G401.6 (cell line): ENCODE measurements around the gene ZNF326.

ENCODE experiments used
- FAIRE-seq: peaks from 2 replicates; lab custom pipeline; 2012; peaks lifted over from hg19 to GRCh38; lab: Jason Lieb, UNC

The ZNF326 gene

GRCh38 chr1:89994805-89995597 is at the start of gene ZNF326:
Gene ZNF326, plus strand, starts transcription at chr1:89995110. Its CDS starts 148 bp downstream, at chr1:89995258.
- FAIRE-seq, result peak; percentile 98

GRCh38 chr1:89945852-89946476 is 48.9 kb upstream of the ZNF326 start:
- FAIRE-seq, result peak; percentile 97

GRCh38 chr1:89946532-89946931 is 48.4 kb upstream of the ZNF326 start:
- FAIRE-seq, result peak; percentile 31

GRCh38 chr1:89948722-89949345 is 46.1 kb upstream of the ZNF326 start:
- no peak for FAIRE-seq

GRCh38 chr1:89949991-89950624 is 44.8 kb upstream of the ZNF326 start:
- FAIRE-seq, result no peak

GRCh38 chr1:89950703-89951102 is 44.2 kb upstream of the ZNF326 start:
- FAIRE-seq, result no peak

GRCh38 chr1:89951766-89952604 is 42.9 kb upstream of the ZNF326 start:
- FAIRE-seq, result peak; percentile 100

- FAIRE-seq, result no peak
Measured at GRCh38 chr1:89952605-89953130, 42.2 kb upstream of the ZNF326 start.

GRCh38 chr1:89953131-89953626 is 41.7 kb upstream of the ZNF326 start:
- no peak for FAIRE-seq

- FAIRE-seq, result peak; percentile 73
Measured at GRCh38 chr1:89953929-89954328, 41.0 kb upstream of the ZNF326 start.

- FAIRE-seq, result peak; percentile 59
Measured at GRCh38 chr1:89954401-89954800, 40.5 kb upstream of the ZNF326 start.

- peak; percentile 94 for FAIRE-seq
Measured at GRCh38 chr1:89955311-89956205, 39.4 kb upstream of the ZNF326 start.

GRCh38 chr1:89957107-89957506 is 37.8 kb upstream of the ZNF326 start:
- no peak for FAIRE-seq

- no peak for FAIRE-seq
Measured at GRCh38 chr1:89958851-89959654, 35.9 kb upstream of the ZNF326 start.

- no peak for FAIRE-seq
Measured at GRCh38 chr1:89959719-89960118, 35.2 kb upstream of the ZNF326 start.

- no peak for FAIRE-seq
Measured at GRCh38 chr1:89962024-89962741, 32.7 kb upstream of the ZNF326 start.

- FAIRE-seq, result no peak
Measured at GRCh38 chr1:89962742-89963075, 32.2 kb upstream of the ZNF326 start.

GRCh38 chr1:89965193-89965768 is 29.6 kb upstream of the ZNF326 start:
- FAIRE-seq, result no peak

GRCh38 chr1:89966656-89967055 is 28.3 kb upstream of the ZNF326 start:
- no peak for FAIRE-seq
